Fibroblast of pulmonary artery (primary cell): Measurements from ENCODE around the gene GNAO1.

Experiments
- DNase-seq: peaks from one replicate; pipeline ENCODE4 v3.0.0-alpha.2; 2010; ENCODE audit warnings: low read depth
- H3K4me3 ChIP-seq: replicated peaks from 2 replicates; pipeline ENCODE4 v1.5.1; 2011; ENCODE audit warnings: low read depth, mild to moderate bottlenecking, control low read depth, low read length, moderate library complexity
- TF ChIP-seq, protein P1 (sequence below): IDR thresholded peaks from 2 replicates; pipeline ENCODE4 v1.5.1; 2011; ENCODE audit warnings: mild to moderate bottlenecking, control low read depth, low read length, inconsistent platforms; ENCODE audit errors: missing control alignments

The GNAO1 gene

DNA sequence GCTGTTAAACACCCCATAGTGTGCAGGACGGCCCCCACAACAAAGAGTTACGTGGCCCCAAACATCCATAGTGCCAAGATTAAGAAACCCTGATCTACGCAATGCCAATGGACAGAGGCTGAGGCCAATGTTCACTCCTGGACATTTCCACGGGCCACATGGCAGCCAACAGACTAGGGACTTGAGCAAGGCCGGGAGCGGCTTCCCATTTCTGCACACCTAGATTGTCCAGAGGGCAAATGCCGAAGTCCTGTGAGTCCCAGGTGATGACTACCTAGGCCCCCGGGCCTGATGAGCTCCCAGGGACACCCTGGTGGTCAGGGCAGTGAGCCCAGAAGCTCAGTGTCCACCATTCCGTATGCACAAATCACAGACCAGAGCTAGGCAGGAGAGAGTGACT, 138.6 kb downstream of the GNAO1 start:
- no peak overlapping the region for H3K4me3 ChIP-seq
- DNase-seq = no peak
- TF ChIP-seq, protein P1, sequence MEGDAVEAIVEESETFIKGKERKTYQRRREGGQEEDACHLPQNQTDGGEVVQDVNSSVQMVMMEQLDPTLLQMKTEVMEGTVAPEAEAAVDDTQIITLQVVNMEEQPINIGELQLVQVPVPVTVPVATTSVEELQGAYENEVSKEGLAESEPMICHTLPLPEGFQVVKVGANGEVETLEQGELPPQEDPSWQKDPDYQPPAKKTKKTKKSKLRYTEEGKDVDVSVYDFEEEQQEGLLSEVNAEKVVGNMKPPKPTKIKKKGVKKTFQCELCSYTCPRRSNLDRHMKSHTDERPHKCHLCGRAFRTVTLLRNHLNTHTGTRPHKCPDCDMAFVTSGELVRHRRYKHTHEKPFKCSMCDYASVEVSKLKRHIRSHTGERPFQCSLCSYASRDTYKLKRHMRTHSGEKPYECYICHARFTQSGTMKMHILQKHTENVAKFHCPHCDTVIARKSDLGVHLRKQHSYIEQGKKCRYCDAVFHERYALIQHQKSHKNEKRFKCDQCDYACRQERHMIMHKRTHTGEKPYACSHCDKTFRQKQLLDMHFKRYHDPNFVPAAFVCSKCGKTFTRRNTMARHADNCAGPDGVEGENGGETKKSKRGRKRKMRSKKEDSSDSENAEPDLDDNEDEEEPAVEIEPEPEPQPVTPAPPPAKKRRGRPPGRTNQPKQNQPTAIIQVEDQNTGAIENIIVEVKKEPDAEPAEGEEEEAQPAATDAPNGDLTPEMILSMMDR = no peak

DNA sequence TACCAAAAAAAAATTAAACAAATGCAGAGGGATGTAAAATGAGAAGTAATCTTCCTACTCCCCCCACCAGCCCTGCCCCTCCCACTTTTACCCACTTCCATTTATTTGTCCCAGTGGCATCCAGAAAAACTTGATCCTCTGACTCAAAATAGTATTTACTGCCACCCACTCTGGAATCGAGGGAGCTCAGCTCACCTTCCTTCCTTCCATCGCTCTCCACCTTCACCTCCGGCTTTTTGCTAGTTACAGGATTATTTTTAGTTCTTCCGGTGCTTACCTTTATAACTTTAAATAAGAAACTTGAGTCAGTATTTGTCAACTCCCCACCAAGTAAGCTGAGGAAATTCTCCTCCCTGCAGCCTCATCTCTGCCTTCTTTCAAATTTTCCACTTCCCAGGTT, 139.2 kb downstream of the GNAO1 start:
- H3K4me3 ChIP-seq = no peak overlapping the region
- no peak for DNase-seq
- TF ChIP-seq, protein P1 = no peak

DNA sequence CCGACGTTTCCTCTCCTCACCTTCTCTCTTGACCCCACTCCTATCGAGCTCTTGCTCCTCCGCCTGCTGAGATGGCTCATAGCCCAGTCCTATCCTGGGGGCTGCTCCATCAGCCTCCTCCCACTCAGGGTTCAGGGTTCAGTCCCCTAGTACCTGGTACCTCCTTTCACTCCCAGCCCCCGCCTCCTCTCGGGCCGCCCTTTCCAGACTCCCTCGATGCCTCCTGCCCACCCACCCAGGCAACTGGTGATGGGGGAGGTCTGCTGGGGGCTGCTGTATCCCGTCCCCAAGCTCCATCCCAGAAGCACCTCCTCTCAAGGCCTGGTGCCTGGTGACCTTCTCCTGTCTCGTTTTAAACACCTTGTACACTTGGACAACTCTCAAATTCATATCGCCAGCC, 140.1 kb downstream of the GNAO1 start:
- H3K4me3 ChIP-seq = no peak overlapping the region
- DNase-seq = no peak
- TF ChIP-seq, protein P1 = no peak

DNA sequence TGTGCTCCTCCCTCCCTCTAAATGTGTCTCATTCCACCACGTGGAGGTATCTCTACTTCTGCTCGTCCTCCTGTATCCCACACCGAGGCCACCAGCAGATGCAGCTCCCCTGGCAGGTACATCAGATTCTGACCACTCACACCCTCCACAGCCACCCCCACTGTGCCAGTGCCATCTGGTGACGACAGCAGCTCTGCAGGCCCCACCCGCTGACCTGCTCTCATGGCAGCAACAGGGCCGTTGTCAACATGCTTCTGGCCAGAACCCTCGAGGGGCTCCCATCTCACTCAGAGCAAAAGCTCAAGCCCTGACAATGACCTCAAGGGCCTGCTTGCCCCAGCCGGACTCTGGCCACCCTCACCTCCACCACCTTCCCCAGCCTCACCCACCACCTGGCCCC, 140.6 kb downstream of the GNAO1 start:
- no peak for DNase-seq
- H3K4me3 ChIP-seq = no peak overlapping the region
- TF ChIP-seq, protein P1 = no peak

GRCh38 chr16:56332464-56333079, 141.3 kb downstream of the GNAO1 start:
- no peak overlapping the region for H3K4me3 ChIP-seq
- TF ChIP-seq, protein P1 = peak; percentile 32
- peak; percentile 57 for DNase-seq

DNA sequence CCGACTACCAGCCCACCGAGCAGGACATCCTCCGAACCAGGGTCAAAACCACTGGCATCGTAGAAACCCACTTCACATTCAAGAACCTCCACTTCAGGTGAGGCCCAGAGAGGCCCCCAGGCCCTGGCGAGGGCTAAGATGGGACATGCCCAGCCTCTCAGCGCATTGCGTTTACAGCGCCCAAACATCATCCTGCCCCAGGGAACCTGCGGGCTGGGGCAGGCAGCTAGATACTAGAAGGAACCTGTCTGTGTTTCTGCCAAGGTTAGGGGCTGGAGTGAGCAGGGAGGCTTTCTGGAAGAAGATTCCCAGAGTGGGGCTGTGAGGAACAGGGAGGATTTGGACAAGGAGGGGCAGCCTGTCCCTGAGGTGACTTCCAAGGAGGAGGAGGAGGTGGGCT, 143.5 kb downstream of the GNAO1 start:
- DNase-seq = no peak
- H3K4me3 ChIP-seq = no peak overlapping the region
- TF ChIP-seq, protein P1 = no peak

DNA sequence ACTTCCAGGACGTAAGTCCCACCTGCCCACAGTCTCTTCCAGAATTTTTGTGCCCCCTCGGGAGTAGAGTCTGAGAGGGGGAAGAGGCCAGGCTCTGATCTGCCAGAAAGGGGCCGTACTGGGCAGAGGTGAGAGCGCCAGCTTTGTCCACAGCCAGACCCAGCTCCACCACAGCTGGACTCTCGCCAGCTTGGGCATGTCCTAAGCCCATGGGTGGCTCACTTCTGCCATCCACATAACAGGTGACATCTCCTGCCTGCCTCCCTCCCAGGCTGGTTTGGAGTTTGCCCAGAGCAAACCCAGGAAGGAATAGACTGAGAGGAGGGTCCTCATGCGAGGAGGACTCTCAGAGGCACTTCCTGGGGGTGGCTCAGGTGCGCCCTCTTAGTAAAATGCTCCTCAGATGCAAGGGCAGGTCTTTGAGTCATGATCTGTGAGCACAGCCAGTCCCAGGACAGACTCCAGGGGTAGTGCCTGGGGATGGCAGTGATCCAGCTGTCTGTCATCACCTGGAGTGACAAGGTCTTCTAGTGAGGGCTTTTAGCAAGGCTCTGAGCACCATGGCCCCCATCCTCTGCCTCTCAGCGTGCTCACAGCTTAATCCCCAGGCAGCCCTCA, 144.9 kb downstream of the GNAO1 start:
- no peak for DNase-seq
- H3K4me3 ChIP-seq = no peak overlapping the region
- TF ChIP-seq, protein P1 = no peak
